ENCODE measurements around the gene ATM. TPM values are rescaled to one million over a fixed set of nuclear protein-coding genes. Genes with fewer than 3 reads are reported as not detected.
"Not testable (repeated sequence)": the region's sequence is repeated elsewhere in the genome, so short reads cannot be mapped to it uniquely, and the experiment has no call there.

The ATM gene
- total and polyA plus RNA-seq, 8 donors = 69.1 to 99.9 (median 91.3) TPM

DNA sequence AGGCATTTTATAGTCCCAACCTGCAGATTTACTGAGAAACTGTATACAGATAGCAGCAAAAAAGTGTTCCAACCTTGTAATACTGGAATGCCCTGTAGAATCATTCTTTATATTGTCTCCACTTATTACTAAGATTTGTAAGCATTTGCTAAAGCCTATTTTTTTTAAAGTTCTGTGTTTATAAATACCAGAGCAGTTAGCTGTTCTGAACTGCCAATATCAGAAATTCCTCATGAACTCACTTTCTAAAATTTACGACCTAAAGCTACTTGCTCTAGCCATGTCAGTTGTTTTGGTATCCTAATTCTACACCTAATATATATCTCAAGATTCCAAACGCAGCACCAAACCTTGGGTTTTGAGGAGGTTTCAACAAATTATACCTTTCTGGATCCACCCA, 141.3 kb downstream of the ATM start:
- Histone ChIP-seq H3K4me1 (no peaks in the 10 kb centered on the region), H3K27ac (no peak overlapping the region), H3K36me3 (peaks cover 0 to 37% of the 10 kb centered on the region in 2 donors), H3K4me3 (no peak overlapping the region), H3K9me3 (no peaks in the 10 kb centered on the region), H3K27me3 (no peaks in the 10 kb centered on the region)
- DNase-seq (no peak), ATAC-seq (no peak)
- intact Hi-C loops (cut with DNase I) = no loop called here
- no peak for TF ChIP-seq CTCF (IDR thresholded peaks at IDR 0.05)

GRCh38 chr11:108368134-108368533, 145.3 kb downstream of the ATM start:
- intact Hi-C loops (cut with DNase I) = no loop called here
- no peak for TF ChIP-seq CTCF (IDR thresholded peaks at IDR 0.05)
- Histone ChIP-seq H3K27me3 (no peaks in the 10 kb centered on the region), H3K4me1 (no peaks in the 10 kb centered on the region), H3K27ac (no peak overlapping the region), H3K36me3 (peaks cover 0 to 37% of the 10 kb centered on the region in 2 donors), H3K4me3 (no peak overlapping the region), H3K9me3 (no peaks in the 10 kb centered on the region)
- no peak for ATAC-seq
- DNase-seq = no peak

GRCh38 chr11:108369064-108369463, 146.2 kb downstream of the ATM start:
- ATAC-seq (no peak), DNase-seq (no peak)
- Histone ChIP-seq H3K4me3 (no peak overlapping the region), H3K27ac (no peak overlapping the region), H3K9me3 (peaks cover 0 to 3% of the 10 kb centered on the region in 2 donors), H3K27me3 (no peaks in the 10 kb centered on the region), H3K36me3 (peaks cover 0 to 37% of the 10 kb centered on the region in 2 donors), H3K4me1 (no peaks in the 10 kb centered on the region)
- no peak for TF ChIP-seq CTCF (IDR thresholded peaks at IDR 0.05)
- intact Hi-C loops (cut with DNase I) = no loop called here

GRCh38 chr11:108370315-108370714, 147.4 kb downstream of the ATM start:
- no peak overlapping the region for H3K4me3 ChIP-seq
- intact Hi-C loops (cut with DNase I) = no loop called here
- H3K4me1 ChIP-seq = no peaks in the 10 kb centered on the region
- peaks cover 0 to 30% of the 10 kb centered on the region in 2 donors for H3K36me3 ChIP-seq
- no peaks in the 10 kb centered on the region for H3K27me3 ChIP-seq
- peaks cover 0 to 4% of the 10 kb centered on the region in 2 donors for H3K9me3 ChIP-seq
- no peak overlapping the region for H3K27ac ChIP-seq
- DNase-seq (no peak), ATAC-seq (no peak)
- no peak for TF ChIP-seq CTCF (IDR thresholded peaks at IDR 0.05)

- intact Hi-C loops (cut with DNase I) = no loop called here
- no peak for TF ChIP-seq CTCF (IDR thresholded peaks at IDR 0.05)
- ATAC-seq = no peak
These were observed 148.1 kb downstream of the ATM start for GRCh38 chr11:108370990-108371389.

DNA sequence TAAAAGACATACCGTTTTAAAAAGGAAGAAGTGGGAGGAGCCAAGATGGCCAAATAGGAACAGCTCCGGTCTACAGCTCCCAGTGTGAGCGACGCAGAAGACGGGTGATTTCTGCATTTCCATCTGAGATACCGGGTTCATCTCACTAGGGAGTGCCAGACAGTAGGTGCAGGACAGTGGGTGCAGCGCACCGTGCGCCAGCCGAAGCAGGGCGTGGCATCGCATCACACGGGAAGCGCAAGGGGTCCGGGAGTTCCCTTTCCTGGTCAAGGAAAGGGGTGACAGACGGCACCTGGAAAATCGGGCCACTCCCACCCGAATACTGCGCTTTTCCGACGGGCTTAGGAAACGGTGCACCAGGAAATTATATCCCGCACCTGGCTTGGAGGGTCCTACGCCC, 150.6 kb downstream of the ATM start:
- H3K27me3 ChIP-seq; H3K4me3 ChIP-seq; H3K27ac ChIP-seq; H3K36me3 ChIP-seq; intact Hi-C loops (cut with DNase I); ATAC-seq; H3K9me3 ChIP-seq; H3K4me1 ChIP-seq; DNase-seq: not testable (repeated sequence)

More at GRCh38 chr11:108370990-108371389, 148.1 kb downstream of the ATM start:
- no peaks in the 10 kb centered on the region for H3K4me1 ChIP-seq
- DNase-seq = no peak
- H3K27me3 ChIP-seq = no peaks in the 10 kb centered on the region
- H3K9me3 ChIP-seq = peaks cover 0 to 4% of the 10 kb centered on the region in 2 donors
- H3K27ac ChIP-seq = no peak overlapping the region
- H3K4me3 ChIP-seq = no peak overlapping the region
- peaks cover 0 to 23% of the 10 kb centered on the region in 2 donors for H3K36me3 ChIP-seq

Data from left lung (tissue), 10 donors.